ENCODE data around the gene PLCXD1.
"Not testable (repeated sequence)": the region's sequence is repeated elsewhere in the genome, so short reads cannot be mapped to it uniquely, and the experiment has no call there.

Gene PLCXD1

DNA sequence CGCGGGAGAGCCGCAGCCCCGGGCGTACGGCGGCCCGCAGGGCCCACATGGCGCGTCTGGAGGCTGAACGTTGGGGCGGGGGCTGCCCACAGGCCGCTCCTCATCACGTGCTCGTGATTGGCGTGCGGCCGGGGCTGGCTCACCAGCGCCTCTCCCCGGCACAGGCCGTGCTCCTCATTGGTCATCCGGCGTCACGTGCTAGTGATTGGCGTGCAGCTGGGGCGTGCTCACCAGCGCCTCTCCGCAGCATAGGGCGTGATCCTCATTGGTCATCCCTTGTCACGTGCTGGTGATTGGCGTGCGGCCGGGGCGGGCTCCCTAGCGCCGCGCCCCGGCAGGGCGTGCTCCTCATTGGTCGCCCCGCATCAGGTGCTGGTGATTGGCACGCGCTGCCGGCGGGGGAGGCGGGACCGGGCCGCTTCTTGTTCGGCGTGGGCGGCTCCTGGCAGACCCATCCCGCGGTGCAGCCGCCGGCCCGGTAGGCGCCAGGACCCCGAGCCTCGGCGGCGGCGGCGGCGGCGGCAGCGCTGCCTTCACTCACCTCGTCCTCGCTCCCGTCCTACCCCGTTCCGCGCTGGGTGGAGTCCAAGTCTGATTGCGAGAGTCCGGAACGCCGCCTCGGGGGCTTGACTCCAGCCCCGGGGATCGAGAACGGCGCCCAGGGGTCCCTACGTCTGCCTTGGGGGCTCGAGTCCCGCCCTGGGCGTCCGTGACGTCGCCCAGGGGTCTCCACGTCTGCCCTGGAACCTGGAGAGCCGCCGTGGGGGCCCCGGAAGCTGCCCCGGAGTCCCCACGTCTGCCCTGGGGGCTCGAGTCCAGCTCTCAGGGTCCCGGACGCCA, 37.8 kb downstream of the PLCXD1 start, which contains the start of gene GTPBP6:
Gene GTPBP6, minus strand, starts transcription at position 58 of the 840 bp plus-strand sequence. Its CDS starts 9 bp downstream, at position 49.
- H3K36me3 ChIP-seq (ENCODE audit: control insufficient read depth, insufficient read depth, low read length), result no peaks in the 10 kb centered on the region
- no peaks in the 10 kb centered on the region for H3K9me3 ChIP-seq (ENCODE audit: control insufficient read depth, low read length)
- peaks cover 16% of the 10 kb centered on the region for H3K4me1 ChIP-seq (ENCODE audit: control insufficient read depth, insufficient read depth, low read length)
- H3K4me3 ChIP-seq (ENCODE audit: low read length), result peak within 1 kb of the TSS; percentile 63
- H3K27me3 ChIP-seq (ENCODE audit: control insufficient read depth, insufficient read depth, low read length), result no peaks in the 10 kb centered on the region
- H3K9ac ChIP-seq (ENCODE audit: low read length), result peak within 1 kb of the TSS; percentile 96

DNA sequence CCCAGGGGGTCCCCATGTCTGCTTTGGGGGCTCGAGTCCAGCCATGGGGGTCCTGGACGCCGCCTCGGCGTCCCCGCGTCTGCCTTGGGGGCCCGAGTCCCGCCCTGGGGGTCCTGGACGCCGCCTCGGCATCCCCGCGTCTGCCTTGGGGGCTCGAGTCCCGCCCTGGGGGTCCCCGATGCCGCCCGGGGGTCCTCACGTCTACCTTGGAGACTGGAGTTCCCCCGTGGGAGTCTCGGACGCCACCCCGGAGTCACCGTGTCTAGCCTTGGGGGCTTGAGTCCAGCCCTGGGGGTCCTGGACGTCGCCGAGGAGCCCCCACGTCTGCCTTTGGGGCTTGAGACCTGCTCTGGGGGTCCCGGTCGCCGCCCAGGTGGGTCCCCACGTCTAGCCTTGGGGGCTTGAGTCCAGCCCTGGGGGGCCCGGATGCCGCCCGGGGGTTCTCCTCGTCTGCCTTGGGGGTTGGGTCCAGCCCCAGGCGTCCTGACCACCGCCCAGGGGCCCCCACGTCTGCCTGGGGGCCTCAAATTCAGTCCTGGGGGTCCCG, 38.5 kb downstream of the PLCXD1 start:
- H3K4me3 ChIP-seq (ENCODE audit: low read length), result peak overlapping the region; percentile 63
- H3K36me3 ChIP-seq (ENCODE audit: control insufficient read depth, insufficient read depth, low read length), result no peaks in the 10 kb centered on the region
- peaks cover 16% of the 10 kb centered on the region for H3K4me1 ChIP-seq (ENCODE audit: control insufficient read depth, insufficient read depth, low read length)
- H3K9ac ChIP-seq (ENCODE audit: low read length), result peak overlapping the region; percentile 96
- no peaks in the 10 kb centered on the region for H3K9me3 ChIP-seq (ENCODE audit: control insufficient read depth, low read length)
- H3K27me3 ChIP-seq (ENCODE audit: control insufficient read depth, insufficient read depth, low read length), result no peaks in the 10 kb centered on the region

GRCh38 chrX:320126-320783, 39.1 kb downstream of the PLCXD1 start:
- Histone ChIP-seq H3K4me3 (ENCODE audit: low read length) (peak overlapping the region; percentile 63), H3K9ac (ENCODE audit: low read length) (peak overlapping the region; percentile 96), H3K36me3 (ENCODE audit: control insufficient read depth, insufficient read depth, low read length) (no peaks in the 10 kb centered on the region), H3K27me3 (ENCODE audit: control insufficient read depth, insufficient read depth, low read length) (no peaks in the 10 kb centered on the region), H3K4me1 (ENCODE audit: control insufficient read depth, insufficient read depth, low read length) (peaks cover 16% of the 10 kb centered on the region), H3K9me3 (ENCODE audit: control insufficient read depth, low read length) (no peaks in the 10 kb centered on the region)

DNA sequence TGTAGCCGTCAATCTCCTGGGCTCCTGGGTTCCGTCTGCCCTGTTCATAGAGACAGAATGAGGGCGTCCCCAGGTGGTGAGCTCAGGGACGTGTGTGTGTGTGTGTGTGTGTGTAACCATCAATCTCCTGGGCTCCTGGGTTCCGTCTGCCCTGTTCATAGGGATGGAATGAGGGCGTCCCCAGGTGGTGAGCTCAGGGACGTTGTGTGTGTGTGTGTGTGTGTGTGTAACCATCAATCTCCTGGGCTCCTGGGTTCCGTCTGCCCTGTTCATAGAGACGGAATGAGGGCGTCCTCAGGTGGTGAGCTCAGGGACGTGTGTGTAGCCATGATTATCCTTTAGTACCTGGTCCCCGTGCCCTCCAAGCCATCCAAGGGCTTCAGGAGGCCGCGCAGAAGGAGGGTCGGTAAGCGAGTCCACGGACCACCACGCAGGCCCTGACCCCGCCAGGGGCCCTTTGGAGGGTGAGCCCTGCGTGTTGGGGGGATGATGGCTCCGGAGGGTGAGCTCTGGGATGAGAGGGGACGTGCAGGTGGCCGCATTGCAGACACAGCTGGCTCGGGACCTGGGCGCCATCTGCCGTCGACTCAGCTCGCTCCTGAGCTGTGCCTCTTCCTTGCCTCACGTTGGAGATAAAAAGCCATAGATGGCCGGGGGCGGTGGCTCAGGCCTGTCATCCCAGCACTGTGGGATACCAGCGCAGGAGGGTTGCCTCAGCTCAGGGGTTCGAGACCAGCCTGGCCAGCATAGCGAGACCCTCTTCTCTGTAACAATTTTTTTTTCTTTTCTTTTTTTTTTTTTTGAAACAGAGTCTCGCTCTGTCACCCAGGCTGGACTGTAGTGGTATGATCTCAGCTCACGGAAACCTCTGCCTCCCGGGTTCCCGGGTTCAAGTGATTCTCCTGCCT, 42.8 kb downstream of the PLCXD1 start:
- H3K4me3 ChIP-seq (ENCODE audit: low read length), result no peak overlapping the region
- H3K4me1 ChIP-seq (ENCODE audit: control insufficient read depth, insufficient read depth, low read length), result peaks cover 16% of the 10 kb centered on the region
- H3K27me3 ChIP-seq (ENCODE audit: control insufficient read depth, insufficient read depth, low read length), result no peaks in the 10 kb centered on the region
- H3K36me3 ChIP-seq (ENCODE audit: control insufficient read depth, insufficient read depth, low read length), result no peaks in the 10 kb centered on the region
- no peak overlapping the region for H3K9ac ChIP-seq (ENCODE audit: low read length)
- H3K9me3 ChIP-seq (ENCODE audit: control insufficient read depth, low read length), result no peaks in the 10 kb centered on the region

DNA sequence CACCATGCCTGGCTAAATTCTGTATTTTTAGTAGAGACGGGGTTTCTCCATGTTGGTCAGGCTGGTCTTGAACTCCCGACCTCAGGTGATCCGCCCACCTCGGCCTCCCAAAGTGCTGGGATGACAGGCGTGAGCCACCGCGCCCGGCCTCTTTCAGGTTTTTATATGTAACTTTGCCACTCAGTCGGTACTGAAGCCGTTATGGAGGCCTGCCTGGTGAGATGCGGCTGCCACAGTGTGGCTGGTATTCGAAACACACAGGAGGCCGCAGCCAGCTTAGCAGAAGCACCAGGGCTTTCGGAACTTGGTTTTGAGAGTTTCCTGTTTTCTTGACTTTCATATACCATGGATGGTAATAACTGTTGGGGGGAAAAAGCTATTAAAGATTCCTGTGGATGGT, 43.5 kb downstream of the PLCXD1 start:
- H3K36me3 ChIP-seq (ENCODE audit: control insufficient read depth, insufficient read depth, low read length); H3K4me3 ChIP-seq (ENCODE audit: low read length); H3K9me3 ChIP-seq (ENCODE audit: control insufficient read depth, low read length); H3K9ac ChIP-seq (ENCODE audit: low read length); H3K27me3 ChIP-seq (ENCODE audit: control insufficient read depth, insufficient read depth, low read length): not testable (repeated sequence)
- peaks cover 16% of the 10 kb centered on the region for H3K4me1 ChIP-seq (ENCODE audit: control insufficient read depth, insufficient read depth, low read length)

- no peaks in the 10 kb centered on the region for H3K9me3 ChIP-seq (ENCODE audit: control insufficient read depth, low read length)
- H3K4me1 ChIP-seq (ENCODE audit: control insufficient read depth, insufficient read depth, low read length), result peaks cover 12% of the 10 kb centered on the region
- H3K9ac ChIP-seq (ENCODE audit: low read length), result no peak overlapping the region
- H3K4me3 ChIP-seq (ENCODE audit: low read length), result no peak overlapping the region
- H3K36me3 ChIP-seq (ENCODE audit: control insufficient read depth, insufficient read depth, low read length), result no peaks in the 10 kb centered on the region
- peaks cover 19% of the 10 kb centered on the region for H3K27me3 ChIP-seq (ENCODE audit: control insufficient read depth, insufficient read depth, low read length)
These were observed 46.5 kb downstream of the PLCXD1 start for GRCh38 chrX:327660-328126.

DNA sequence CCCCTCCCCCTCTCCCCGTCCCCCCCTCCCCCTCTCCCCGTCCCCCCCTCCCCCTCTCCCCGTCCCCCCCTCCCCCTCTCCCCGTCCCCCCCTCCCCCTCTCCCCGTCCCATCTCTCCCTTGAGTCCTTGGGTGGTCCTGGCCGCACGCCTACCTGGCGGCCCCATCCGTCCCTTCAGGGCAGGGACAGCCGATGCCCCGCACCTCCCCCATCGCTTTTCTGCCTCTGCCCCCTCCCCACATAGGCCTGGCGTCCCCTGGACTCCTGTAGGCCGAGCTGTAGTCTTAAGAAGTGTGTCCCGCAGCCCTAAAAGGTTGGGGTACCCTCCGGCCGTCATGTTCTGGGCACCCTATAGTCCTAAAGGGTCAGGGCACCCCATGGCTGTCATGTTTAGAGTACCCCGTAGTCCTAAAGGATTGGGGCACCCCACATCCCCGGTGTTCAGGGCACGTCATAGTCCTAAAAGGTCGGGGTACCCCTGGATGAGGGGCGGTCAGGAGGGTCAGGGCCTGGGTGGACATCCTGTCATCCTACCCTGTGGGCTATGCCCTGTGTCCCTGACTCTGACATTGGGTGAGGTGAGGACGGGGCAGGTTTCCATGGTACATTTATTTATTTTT, 48.2 kb downstream of the PLCXD1 start:
- H3K4me1 ChIP-seq (ENCODE audit: control insufficient read depth, insufficient read depth, low read length), result peaks cover 7% of the 10 kb centered on the region
- no peaks in the 10 kb centered on the region for H3K9me3 ChIP-seq (ENCODE audit: control insufficient read depth, low read length)
- peaks cover 19% of the 10 kb centered on the region for H3K27me3 ChIP-seq (ENCODE audit: control insufficient read depth, insufficient read depth, low read length)
- no peak overlapping the region for H3K9ac ChIP-seq (ENCODE audit: low read length)
- no peak overlapping the region for H3K4me3 ChIP-seq (ENCODE audit: low read length)
- H3K36me3 ChIP-seq (ENCODE audit: control insufficient read depth, insufficient read depth, low read length), result no peaks in the 10 kb centered on the region

GRCh38 chrX:330141-330725, 49.1 kb downstream of the PLCXD1 start:
- H3K4me3 ChIP-seq (ENCODE audit: low read length); H3K36me3 ChIP-seq (ENCODE audit: control insufficient read depth, insufficient read depth, low read length); H3K4me1 ChIP-seq (ENCODE audit: control insufficient read depth, insufficient read depth, low read length); H3K9ac ChIP-seq (ENCODE audit: low read length); H3K9me3 ChIP-seq (ENCODE audit: control insufficient read depth, low read length): not testable (repeated sequence)
- H3K27me3 ChIP-seq (ENCODE audit: control insufficient read depth, insufficient read depth, low read length), result peaks cover 19% of the 10 kb centered on the region

GRCh38 chrX:330726-331150, 49.6 kb downstream of the PLCXD1 start:
- H3K36me3 ChIP-seq (ENCODE audit: control insufficient read depth, insufficient read depth, low read length), result no peaks in the 10 kb centered on the region
- H3K4me1 ChIP-seq (ENCODE audit: control insufficient read depth, insufficient read depth, low read length), result peaks cover 7% of the 10 kb centered on the region
- H3K27me3 ChIP-seq (ENCODE audit: control insufficient read depth, insufficient read depth, low read length), result peaks cover 19% of the 10 kb centered on the region
- no peak overlapping the region for H3K9ac ChIP-seq (ENCODE audit: low read length)
- no peaks in the 10 kb centered on the region for H3K9me3 ChIP-seq (ENCODE audit: control insufficient read depth, low read length)
- no peak overlapping the region for H3K4me3 ChIP-seq (ENCODE audit: low read length)

DNA sequence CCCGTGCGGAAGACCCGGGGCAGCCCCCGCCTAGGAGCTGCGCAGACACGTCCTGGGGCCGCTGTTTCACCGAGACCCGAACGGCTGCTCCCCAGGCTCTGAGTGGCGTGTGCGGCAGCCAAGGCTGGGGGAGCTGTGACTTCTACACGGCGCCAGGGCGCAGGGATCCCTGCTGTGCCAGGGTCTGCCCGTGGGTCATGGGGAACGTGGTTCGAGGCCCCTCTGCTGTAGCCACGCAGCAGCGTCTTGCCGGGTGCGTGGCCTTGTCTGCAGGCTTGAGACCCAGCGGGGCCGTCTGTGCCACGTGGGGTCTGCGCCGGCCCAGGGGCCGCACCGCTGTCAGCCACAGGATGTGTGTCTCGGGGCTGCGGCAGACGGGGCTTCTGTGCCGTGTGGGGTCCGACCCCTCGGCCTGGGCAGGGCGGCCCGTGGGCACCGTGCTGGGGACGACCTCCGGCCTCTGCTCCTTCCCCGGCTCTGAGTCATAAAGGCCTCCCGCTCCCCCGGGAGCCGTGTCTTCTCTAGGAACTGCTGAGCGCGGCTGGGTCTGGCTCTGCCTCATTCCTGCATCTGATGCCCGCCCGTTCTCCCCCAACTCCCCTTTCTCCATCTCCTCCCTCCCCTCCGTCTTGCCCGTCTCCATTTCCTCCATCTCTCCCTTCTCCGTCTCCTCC, 50.1 kb downstream of the PLCXD1 start:
- no peaks in the 10 kb centered on the region for H3K9me3 ChIP-seq (ENCODE audit: control insufficient read depth, low read length)
- no peaks in the 10 kb centered on the region for H3K36me3 ChIP-seq (ENCODE audit: control insufficient read depth, insufficient read depth, low read length)
- H3K27me3 ChIP-seq (ENCODE audit: control insufficient read depth, insufficient read depth, low read length), result peaks cover 19% of the 10 kb centered on the region
- no peak overlapping the region for H3K4me3 ChIP-seq (ENCODE audit: low read length)
- no peak overlapping the region for H3K9ac ChIP-seq (ENCODE audit: low read length)
- H3K4me1 ChIP-seq (ENCODE audit: control insufficient read depth, insufficient read depth, low read length), result peaks cover 7% of the 10 kb centered on the region

Measured in mucosa of stomach (tissue), 1 donor.